Fibroblast of mammary gland (primary cell): ENCODE measurements around the gene TEP1.

Experiments
- DNase-seq: peaks from one replicate; pipeline ENCODE4 v3.0.0-alpha.2; 2010; ENCODE audit warnings: low read depth
- H3K4me3 ChIP-seq: 2 replicates; pipeline ENCODE4 v1.5.1; 2011; ENCODE audit warnings: low read depth, mild to moderate bottlenecking, low read length, moderate library complexity; ENCODE audit not compliant: control insufficient read depth
- CTCF ChIP-seq: conservative IDR thresholded peaks from 2 replicates; pipeline ENCODE4 v1.5.1; 2011; ENCODE audit warnings: low read depth, low read length, inconsistent platforms; ENCODE audit not compliant: control insufficient read depth, insufficient read depth

TEP1 gene

GRCh38 chr14:20386276-20386855, 26.9 kb downstream of the TEP1 start:
- no peak for DNase-seq
- no peak for TF ChIP-seq CTCF
- no peak overlapping the region for H3K4me3 ChIP-seq

- no peak for DNase-seq
- no peak for TF ChIP-seq CTCF
- no peak overlapping the region for H3K4me3 ChIP-seq
Measured at GRCh38 chr14:20384886-20385285, 28.4 kb downstream of the TEP1 start.

GRCh38 chr14:20384321-20384720, 29.0 kb downstream of the TEP1 start:
- no peak overlapping the region for H3K4me3 ChIP-seq
- TF ChIP-seq CTCF = no peak
- DNase-seq = no peak

GRCh38 chr14:20383636-20384035, 29.7 kb downstream of the TEP1 start:
- TF ChIP-seq CTCF = no peak
- H3K4me3 ChIP-seq = no peak overlapping the region
- no peak for DNase-seq

- no peak overlapping the region for H3K4me3 ChIP-seq
- DNase-seq = no peak
- no peak for TF ChIP-seq CTCF
Measured at GRCh38 chr14:20383032-20383431, 30.3 kb downstream of the TEP1 start.

- no peak overlapping the region for H3K4me3 ChIP-seq
- DNase-seq = no peak
- no peak for TF ChIP-seq CTCF
Measured at GRCh38 chr14:20382526-20382925, 30.8 kb downstream of the TEP1 start.

- TF ChIP-seq CTCF = no peak
- no peak overlapping the region for H3K4me3 ChIP-seq
- no peak for DNase-seq
Measured at GRCh38 chr14:20381341-20381740, 32.0 kb downstream of the TEP1 start.
